HCT116 (cell line): Measurements from ENCODE around the gene ADRA1B. TPM values are rescaled to one million over a fixed set of nuclear protein-coding genes. Genes with fewer than 3 reads are reported as not detected.

ENCODE experiments used
- ATAC-seq: fragments of 200-7000 bp; cut with Tn5 transposase; 2 replicates; pipeline ENCODE4 v1.9.1; 2020; ENCODE audit warnings: mild to moderate bottlenecking, moderate library complexity
- BruUV-seq: library from RNA; stranded (reverse); fragments of 400-500 nt; replicated peaks from 2 replicates; lab custom pipeline; 2021; lab: Mats Ljungman, UMichigan
- CTCF ChIA-PET: fragments of 300-600 bp; sonication (Branson Sonifier 250); formaldehyde crosslinking; loops from one replicate; lab custom pipeline; 2021; ENCODE audit warnings: antibody characterized with exemption; lab: Charles Lee
- POLR2A ChIA-PET: fragments of 300-600, 350-600 bp; sonication (Branson Sonifier 250); formaldehyde crosslinking; loops from one replicate; lab custom pipeline; 2021; ENCODE audit warnings: antibody characterized with exemption; lab: Charles Lee
- RAD21 ChIA-PET, 2 experiments: fragments of 300-600 bp; sonication (Branson Sonifier 250); formaldehyde crosslinking; loops; one replicate each; lab custom pipeline; 2023; ENCODE audit warnings: low total read pairs in 2 of 2; ENCODE audit not compliant: uncharacterized antibody in 2 of 2, unreplicated experiment in 2 of 2, low non-redundant PET in 1 of 2; lab: Charles Lee
- DNase-seq: peaks from one replicate; pipeline ENCODE4 v3.0.0-alpha.2; 2010; ENCODE audit warnings: low read depth, low spot score
- H2AFZ ChIP-seq: fragments of 200-600 bp; shearing (Covaris generic), sonication (generic); 2 replicates; pipeline ENCODE4 v1.6.1; 2017; ENCODE audit warnings: low read depth, mixed run types, mixed read lengths, antibody characterized with exemption, low read length; ENCODE audit not compliant: poor library complexity, severe bottlenecking
- H3K27ac ChIP-seq: 2 replicates; pipeline ENCODE4 v1.5.1; 2012; ENCODE audit warnings: low read depth, low read length
- H3K27me3 ChIP-seq: fragments of 200-600 bp; sonication (generic); 2 replicates; pipeline ENCODE4 v1.6.1; 2016; ENCODE audit warnings: mixed run types, low read length, mixed read lengths; ENCODE audit not compliant: insufficient read depth
- H3K36me3 ChIP-seq, 2 experiments: fragments of 200-500 bp in 1 of 2; fragments of 200-600 bp in 1 of 2; sonication (Bioruptor generic) in 1 of 2; sonication (generic) in 1 of 2; 2 replicates each; pipeline versions ENCODE4 v1.5.1 to v1.6.1; 2014 to 2016; ENCODE audit warnings: low read length in 2 of 2, inconsistent platforms in 1 of 2, mixed read lengths in 1 of 2, mixed run types in 1 of 2; ENCODE audit not compliant: insufficient read depth in 2 of 2, control insufficient read depth in 1 of 2
- H3K4me1 ChIP-seq, 2 experiments: fragments of 200-600 bp in 1 of 2; sonication (generic) in 1 of 2; 2 replicates each; pipeline versions ENCODE4 v1.5.1 to v1.6.1; 2012 to 2017; ENCODE audit warnings: low read length in 2 of 2, inconsistent platforms in 1 of 2, mild to moderate bottlenecking in 1 of 2, mixed read lengths in 1 of 2, mixed run types in 1 of 2, moderate library complexity in 1 of 2; ENCODE audit not compliant: insufficient read depth in 2 of 2, control insufficient read depth in 1 of 2
- H3K4me2 ChIP-seq: fragments of 200-600 bp; sonication (generic); 2 replicates; pipeline ENCODE4 v1.6.1; 2017; ENCODE audit warnings: mixed run types, low read length, mixed read lengths
- H3K4me3 ChIP-seq, 2 experiments: fragments of 200-600 bp in 1 of 2; sonication (generic) in 1 of 2; replicated peaks in 1 of 2; 2 replicates each; pipeline ENCODE4 v1.5.1; 2011 to 2016; ENCODE audit warnings: low read length in 2 of 2, control low read depth in 1 of 2, low read depth in 1 of 2, mild to moderate bottlenecking in 1 of 2, mixed read lengths in 1 of 2, mixed run types in 1 of 2
- H3K79me2 ChIP-seq: fragments of 200-600 bp; sonication (generic); 2 replicates; pipeline ENCODE4 v1.6.1; 2017; ENCODE audit warnings: mild to moderate bottlenecking, mixed run types, low read length, moderate library complexity, mixed read lengths; ENCODE audit not compliant: insufficient read depth
- H3K9ac ChIP-seq: fragments of 200-600 bp; sonication (generic); 2 replicates; pipeline ENCODE4 v1.6.1; 2016; ENCODE audit warnings: low read length, mixed read lengths
- H3K9me2 ChIP-seq: fragments of 200-600 bp; sonication (generic), shearing (Covaris generic); 2 replicates; pipeline ENCODE4 v1.6.1; 2017; ENCODE audit warnings: mixed run types, mild to moderate bottlenecking, moderate library complexity; ENCODE audit not compliant: insufficient read depth
- H3K9me3 ChIP-seq, 2 experiments: fragments of 200-500 bp in 1 of 2; fragments of 200-600 bp in 1 of 2; sonication (Bioruptor generic) in 1 of 2; sonication (generic) in 1 of 2; 2 replicates each; pipeline ENCODE4 v1.6.1; 2014 to 2017; ENCODE audit warnings: low read length in 2 of 2, mixed read lengths in 2 of 2, inconsistent platforms in 1 of 2, low read depth in 1 of 2, mild to moderate bottlenecking in 1 of 2, mixed run types in 1 of 2, moderate library complexity in 1 of 2; ENCODE audit not compliant: control insufficient read depth in 1 of 2, insufficient read depth in 1 of 2
- H4K20me1 ChIP-seq: fragments of 200-600 bp; sonication (generic), shearing (Covaris generic); 2 replicates; pipeline ENCODE4 v1.6.1; 2017; ENCODE audit warnings: mixed run types, mild to moderate bottlenecking, moderate library complexity; ENCODE audit not compliant: insufficient read depth
- ATF3 ChIP-seq: IDR thresholded peaks from 2 replicates; pipeline ENCODE4 v1.6.1; 2012
- CBX3 ChIP-seq: IDR thresholded peaks from 2 replicates; pipeline ENCODE4 v1.6.1; 2012; ENCODE audit warnings: low read depth
- CEBPB ChIP-seq: IDR thresholded peaks from 2 replicates; pipeline ENCODE4 v1.6.1; 2012; ENCODE audit warnings: low read depth
- EGR1 ChIP-seq: IDR thresholded peaks from 2 replicates; pipeline ENCODE4 v1.6.1; 2012; ENCODE audit warnings: low read depth
- ELF1 ChIP-seq: IDR thresholded peaks from 2 replicates; pipeline ENCODE4 v1.6.1; 2012; ENCODE audit warnings: low read depth, borderline replicate concordance
- EZH2 ChIP-seq: fragments of 200-600 bp; sonication (generic); IDR thresholded peaks from 2 replicates; pipeline ENCODE4 v1.6.1; 2017; ENCODE audit warnings: antibody characterized with exemption, mixed run types
- FOSL1 ChIP-seq: IDR thresholded peaks from 2 replicates; pipeline ENCODE4 v1.6.1; 2012; ENCODE audit warnings: low read depth
- JUND ChIP-seq: IDR thresholded peaks from 2 replicates; pipeline ENCODE4 v1.6.1; 2012
- POLR2A ChIP-seq: IDR thresholded peaks from 2 replicates; pipeline ENCODE4 v1.7.0; 2011; ENCODE audit warnings: borderline replicate concordance; ENCODE audit not compliant: insufficient read depth, insufficient read length; ENCODE audit errors: extremely low read depth
- REST ChIP-seq: IDR thresholded peaks from 2 replicates; pipeline ENCODE4 v1.6.1; 2012; ENCODE audit warnings: low read depth
- SIN3A ChIP-seq: IDR thresholded peaks from 2 replicates; pipeline ENCODE4 v1.6.1; 2012; ENCODE audit warnings: low read depth
- SP1 ChIP-seq: IDR thresholded peaks from 2 replicates; pipeline ENCODE4 v1.6.1; 2012; ENCODE audit warnings: low read depth
- TCF7L2 ChIP-seq: IDR thresholded peaks from 2 replicates; pipeline ENCODE4 v1.7.0; 2011; ENCODE audit warnings: borderline replicate concordance, inconsistent platforms; ENCODE audit not compliant: insufficient read depth, insufficient read length; ENCODE audit errors: extremely low read depth
- ZBTB33 ChIP-seq: IDR thresholded peaks from 2 replicates; pipeline ENCODE4 v1.6.1; 2011; ENCODE audit warnings: mild to moderate bottlenecking, low read length, moderate library complexity; ENCODE audit not compliant: insufficient replicate concordance; ENCODE audit errors: extremely low read depth
- ZFX ChIP-seq: fragments of 450-650 bp; IDR thresholded peaks from 2 replicates; pipeline ENCODE4 v1.6.1; 2017
- ZNF274 ChIP-seq: fragments of 200-500 bp; sonication (Bioruptor generic); IDR thresholded peaks from 2 replicates; pipeline ENCODE4 v1.6.1; 2014; ENCODE audit warnings: mild to moderate bottlenecking, low read depth, low read length, inconsistent platforms
- intact Hi-C: fragments of 100-400 bp; cut with micrococcal nuclease; formaldehyde crosslinking; loops from 2 replicates; pipeline ENCODE4 v1.10.0; 2022
- total RNA-seq: library from RNA; stranded (reverse); gene quantifications from one replicate; pipeline ENCODE4 v1.2.1, GENCODE V29; 2021; ENCODE audit not compliant: unreplicated experiment

Gene ADRA1B
- total RNA-seq, 1 experiment from 2014 or later: not detected

GRCh38 chr5:159961176-159962160 is 45.2 kb downstream of the ADRA1B start:
- intact Hi-C loops: no loop called here
- Histone ChIP-seq H3K79me2 (no peaks in the 10 kb centered on the region), H3K27me3 (no peaks in the 10 kb centered on the region), H3K9ac (no peak overlapping the region), H2AFZ (no peak overlapping the region), H3K9me3 (no peaks in the 10 kb centered on the region), H4K20me1 (no peaks in the 10 kb centered on the region), H3K4me1 (no peaks in the 10 kb centered on the region), H3K9me2 (no peaks in the 10 kb centered on the region), H3K4me2 (no peak overlapping the region), H3K36me3 (no peaks in the 10 kb centered on the region), H3K4me3 (no peak overlapping the region), H3K27ac (no peak overlapping the region)
- ATAC-seq (no peak), DNase-seq (no peak)
- RAD21 ChIA-PET: no interaction called here
- no TSS peak for BruUV-seq
- CTCF ChIA-PET: no interaction called here
- POLR2A ChIA-PET: no interaction called here
- TF ChIP-seq EGR1 (no peak), FOSL1 (no peak), ATF3 (no peak), ZBTB33 (no peak), CBX3 (no peak), REST (no peak), SIN3A (no peak), ELF1 (no peak), TCF7L2 (no peak), ZFX (no peak), EZH2 (no peak), SP1 (no peak), ZNF274 (no peak), CEBPB (no peak), JUND (no peak), POLR2A (no peak)
